Activated naive CD8-positive, alpha-beta T cell (primary cell): ENCODE results near the gene TBX4.

ENCODE experiments used
- H3K27ac Mint-ChIP-seq: one replicate; pipeline ENCODE4 v1.8.0; 2021; ENCODE audit warnings: mixed read lengths
- H3K27me3 Mint-ChIP-seq: one replicate; pipeline ENCODE4 v1.8.0; 2021; ENCODE audit warnings: mixed read lengths
- H3K36me3 Mint-ChIP-seq: one replicate; pipeline ENCODE4 v1.8.0; 2021; ENCODE audit warnings: mixed read lengths
- H3K4me1 Mint-ChIP-seq: one replicate; pipeline ENCODE4 v1.8.0; 2021; ENCODE audit warnings: low read depth, mixed read lengths
- H3K4me3 Mint-ChIP-seq: one replicate; pipeline ENCODE4 v1.8.0; 2021; ENCODE audit warnings: mild to moderate bottlenecking, mixed read lengths
- H3K9me3 Mint-ChIP-seq: one replicate; pipeline ENCODE4 v1.8.0; 2021; ENCODE audit warnings: low read depth, mixed read lengths

TBX4 gene

DNA sequence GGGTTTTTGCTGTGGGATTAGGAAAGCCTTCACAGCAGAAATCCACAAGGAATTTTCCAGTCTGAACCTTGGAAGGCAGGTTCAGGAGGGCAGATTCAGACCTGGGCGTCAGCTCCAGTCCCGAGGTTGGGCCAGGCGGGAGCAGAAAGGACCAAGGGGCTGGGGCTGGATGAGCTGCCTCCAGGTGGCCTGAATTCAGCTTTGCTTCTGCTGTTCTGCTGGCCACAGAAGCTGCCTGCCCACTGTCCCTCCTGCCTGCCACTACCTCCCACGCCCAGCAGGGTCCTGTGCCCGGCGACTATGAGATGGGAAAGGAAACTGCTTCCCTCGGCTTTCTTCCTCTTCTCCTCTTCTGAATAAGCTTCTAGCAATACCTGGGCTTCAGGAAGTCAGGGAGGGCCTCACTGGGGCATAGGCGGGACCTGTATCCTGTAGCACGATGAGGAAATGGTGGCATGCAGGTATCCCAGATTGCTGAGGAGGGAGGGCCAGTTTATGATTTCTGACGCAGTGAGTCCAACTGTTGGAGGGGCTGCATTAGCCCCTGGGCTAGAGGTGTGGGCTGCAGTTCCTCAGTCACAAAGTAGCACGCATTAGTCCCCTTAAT, 18.4 kb downstream of the TBX4 start:
- Mint-ChIP-seq H3K4me3 (no peak overlapping the region), H3K27me3 (peaks cover 5% of the 10 kb centered on the region), H3K27ac (no peak overlapping the region), H3K36me3 (no peaks in the 10 kb centered on the region), H3K4me1 (no peaks in the 10 kb centered on the region), H3K9me3 (no peaks in the 10 kb centered on the region)

DNA sequence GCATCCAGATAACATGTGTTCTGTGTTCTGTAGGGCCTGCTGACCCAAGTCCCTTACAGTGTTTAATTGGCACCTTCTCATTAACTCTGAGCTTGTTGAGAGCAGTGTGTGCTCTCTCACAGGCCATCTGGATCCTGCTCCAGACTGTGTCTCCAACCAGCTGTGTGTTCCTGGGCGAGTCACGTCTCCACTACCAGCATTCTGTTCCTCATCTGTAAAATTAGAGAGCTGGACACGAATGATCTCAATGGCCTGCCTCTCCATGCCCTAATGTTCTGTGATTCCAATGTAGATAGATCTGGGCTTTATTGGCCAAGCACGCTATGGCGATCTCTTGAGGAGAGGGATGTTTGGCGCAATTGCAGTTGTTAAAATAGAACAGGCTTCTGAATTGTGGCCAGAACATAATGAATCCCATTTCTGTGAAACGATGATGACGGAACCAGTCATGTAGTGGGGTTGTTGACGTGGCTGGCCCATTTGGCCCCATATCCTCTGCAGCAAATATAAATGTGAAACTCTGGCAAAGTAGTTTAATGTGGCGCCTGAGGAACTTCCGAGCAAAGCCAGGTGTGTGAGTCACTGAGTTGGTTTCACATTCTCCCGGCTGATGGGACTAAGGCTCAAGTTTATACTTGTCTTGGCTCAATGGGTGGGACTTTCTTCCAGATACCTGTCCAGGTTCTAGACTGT, 22.2 kb downstream of the TBX4 start:
- Mint-ChIP-seq H3K4me3 (no peak overlapping the region), H3K27me3 (peaks cover 6% of the 10 kb centered on the region), H3K4me1 (no peaks in the 10 kb centered on the region), H3K36me3 (no peaks in the 10 kb centered on the region), H3K27ac (no peak overlapping the region), H3K9me3 (no peaks in the 10 kb centered on the region)

DNA sequence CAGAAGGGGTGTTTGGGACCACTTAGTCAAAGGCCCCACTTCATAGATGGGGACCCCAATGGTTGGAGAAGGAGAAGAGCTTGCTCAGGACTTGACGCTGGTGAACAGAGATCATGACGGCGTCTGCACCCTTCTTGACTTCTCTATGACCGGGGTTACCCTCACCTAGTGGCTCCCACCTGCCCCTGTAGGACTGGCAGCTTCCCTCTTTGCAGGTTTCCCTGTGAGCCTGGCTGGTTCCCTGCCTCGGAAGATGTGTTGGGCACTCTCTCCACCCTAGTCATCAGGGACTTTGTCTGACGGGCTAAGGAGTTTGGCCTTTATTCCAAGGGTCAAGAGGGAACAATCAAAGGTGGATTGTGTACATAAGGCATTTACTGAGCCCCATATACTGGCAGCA, 22.7 kb downstream of the TBX4 start:
- H3K36me3 Mint-ChIP-seq: no peaks in the 10 kb centered on the region
- peaks cover 6% of the 10 kb centered on the region for H3K27me3 Mint-ChIP-seq
- no peak overlapping the region for H3K4me3 Mint-ChIP-seq
- H3K9me3 Mint-ChIP-seq: no peaks in the 10 kb centered on the region
- no peak overlapping the region for H3K27ac Mint-ChIP-seq
- H3K4me1 Mint-ChIP-seq: no peaks in the 10 kb centered on the region

DNA sequence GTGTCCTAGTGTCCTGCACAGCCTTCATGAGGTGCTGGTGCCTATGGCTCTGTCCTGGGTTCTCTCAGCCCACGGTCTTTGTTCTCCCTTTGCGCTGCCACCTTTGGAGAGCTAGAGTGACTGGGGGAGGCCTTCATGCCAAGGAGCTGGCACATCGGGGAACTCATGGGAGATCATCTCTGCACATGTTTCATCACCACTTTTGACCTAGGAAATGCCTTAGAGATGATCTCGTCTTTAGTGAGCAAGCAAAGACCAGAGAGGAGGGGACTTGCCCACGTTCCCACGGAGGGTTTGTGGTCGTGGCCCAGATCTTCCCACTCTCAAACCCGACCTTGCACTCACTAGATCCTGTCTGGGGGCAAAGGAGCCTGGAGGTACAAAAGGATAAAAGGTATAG, 23.5 kb downstream of the TBX4 start:
- Mint-ChIP-seq H3K4me1 (no peaks in the 10 kb centered on the region), H3K4me3 (no peak overlapping the region), H3K36me3 (no peaks in the 10 kb centered on the region), H3K27ac (no peak overlapping the region), H3K27me3 (peaks cover 6% of the 10 kb centered on the region), H3K9me3 (no peaks in the 10 kb centered on the region)

DNA sequence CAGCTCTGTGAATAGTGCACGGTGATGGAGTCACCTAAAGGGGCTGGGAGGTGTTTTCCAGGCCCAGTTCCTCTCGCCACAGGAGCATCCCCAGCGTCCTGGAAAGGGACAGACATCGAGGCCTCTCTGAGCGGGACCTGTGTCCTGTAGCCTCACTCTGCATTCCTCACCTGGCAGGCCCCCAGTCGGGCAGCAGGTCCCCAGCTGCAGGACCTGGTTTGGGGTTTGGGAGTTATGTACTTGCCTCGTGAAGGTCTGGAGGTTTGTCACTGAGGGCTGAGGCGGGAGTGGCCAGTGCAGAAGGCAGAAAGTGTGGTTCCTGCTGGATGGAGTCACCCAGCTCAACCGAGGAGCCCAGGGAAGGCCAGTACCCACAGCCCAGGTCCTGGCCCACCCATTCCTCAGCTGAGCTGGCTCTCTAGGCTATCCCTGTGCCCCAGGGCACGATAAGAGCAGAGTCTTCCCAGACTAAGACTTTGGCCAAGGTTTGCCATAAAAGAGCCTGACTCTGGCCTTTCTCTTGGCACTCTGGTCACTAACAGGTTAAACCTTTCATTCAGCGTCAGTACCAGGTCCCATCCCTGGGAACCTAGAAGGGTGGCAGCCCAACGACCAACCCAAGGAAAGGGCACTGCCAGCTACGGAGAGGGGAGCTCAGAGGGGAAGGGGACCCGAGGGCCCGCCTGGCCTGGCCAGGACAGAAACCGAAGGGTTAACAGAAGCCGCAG, 24.4 kb downstream of the TBX4 start:
- no peaks in the 10 kb centered on the region for H3K9me3 Mint-ChIP-seq
- H3K27me3 Mint-ChIP-seq: peaks cover 6% of the 10 kb centered on the region
- no peak overlapping the region for H3K27ac Mint-ChIP-seq

DNA sequence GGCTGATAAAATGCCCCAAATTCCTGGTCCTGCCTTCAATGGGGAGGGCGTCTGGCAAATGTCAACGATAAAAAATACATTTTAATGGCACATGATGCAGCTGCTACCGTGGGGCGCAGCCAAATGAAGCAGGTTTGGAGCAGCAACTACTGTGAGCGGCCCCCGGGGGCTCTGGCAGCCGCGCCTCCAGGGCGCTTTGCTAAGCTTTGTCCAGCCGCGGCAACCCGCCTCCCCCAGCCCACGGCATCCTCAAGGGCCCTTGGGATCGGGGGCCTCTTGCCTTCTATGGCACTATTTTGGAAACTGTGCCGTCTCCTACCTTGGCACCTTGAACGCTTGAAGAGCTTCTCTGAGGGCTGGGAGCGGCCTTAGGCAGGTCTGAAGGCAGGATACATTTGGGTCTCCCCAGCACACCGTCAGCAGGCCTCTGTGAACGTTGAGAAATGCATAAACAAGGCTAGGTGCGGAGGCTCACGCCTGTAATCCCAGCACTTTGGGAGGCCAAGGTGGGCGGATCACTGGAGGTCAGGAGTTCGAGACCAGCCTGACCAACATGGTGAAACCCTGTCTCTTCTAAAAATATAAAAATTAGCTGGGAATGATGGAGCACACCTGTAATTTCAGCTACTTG, 25.1 kb downstream of the TBX4 start:
- Mint-ChIP-seq H3K27me3 (peaks cover 6% of the 10 kb centered on the region), H3K27ac (no peak overlapping the region), H3K9me3 (no peaks in the 10 kb centered on the region), H3K4me3 (no peak overlapping the region), H3K4me1 (no peaks in the 10 kb centered on the region), H3K36me3 (no peaks in the 10 kb centered on the region)

More for the DNA sequence above, 24.4 kb downstream of the TBX4 start:
- H3K4me3 Mint-ChIP-seq: no peak overlapping the region
- H3K36me3 Mint-ChIP-seq: no peaks in the 10 kb centered on the region
- no peaks in the 10 kb centered on the region for H3K4me1 Mint-ChIP-seq

DNA sequence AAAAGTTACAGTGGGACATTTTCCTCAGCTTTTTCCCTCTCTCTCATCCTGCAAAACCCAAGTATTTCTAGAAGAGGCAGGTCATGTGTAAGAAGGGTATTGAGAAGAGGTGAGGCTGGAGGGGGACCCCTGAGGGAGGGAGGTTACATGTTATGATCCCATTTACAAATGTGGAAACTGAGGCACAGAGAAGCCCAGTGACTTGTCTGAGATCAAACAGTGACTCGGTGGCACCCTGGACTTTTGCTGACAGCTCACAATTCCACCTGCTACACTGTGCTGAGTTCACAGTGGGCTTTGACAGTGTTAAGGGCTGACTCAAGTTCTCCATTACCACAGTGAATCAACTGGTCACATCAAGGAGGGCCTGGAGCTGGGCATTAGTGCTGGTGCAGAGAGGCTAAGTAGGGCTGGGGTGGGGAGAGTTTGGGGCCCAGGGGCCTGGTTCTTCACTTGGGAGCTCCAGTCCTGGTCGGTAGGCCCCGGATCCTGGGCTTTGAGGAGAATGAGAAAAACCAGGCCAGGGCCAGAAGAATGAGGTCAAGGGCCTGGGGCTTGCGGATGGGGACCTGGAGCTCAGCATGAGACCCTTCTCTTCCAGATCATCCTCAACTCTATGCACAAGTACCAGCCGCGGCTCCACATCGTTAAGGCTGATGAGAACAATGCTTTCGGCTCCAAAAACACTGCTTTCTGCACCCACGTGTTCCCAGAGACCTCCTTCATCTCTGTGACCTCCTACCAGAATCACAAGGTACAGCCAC, 26.0 kb downstream of the TBX4 start:
- peaks cover 6% of the 10 kb centered on the region for H3K27me3 Mint-ChIP-seq
- H3K4me1 Mint-ChIP-seq: no peaks in the 10 kb centered on the region
- H3K27ac Mint-ChIP-seq: no peak overlapping the region
- H3K9me3 Mint-ChIP-seq: no peaks in the 10 kb centered on the region
- H3K4me3 Mint-ChIP-seq: no peak overlapping the region
- H3K36me3 Mint-ChIP-seq: no peaks in the 10 kb centered on the region

DNA sequence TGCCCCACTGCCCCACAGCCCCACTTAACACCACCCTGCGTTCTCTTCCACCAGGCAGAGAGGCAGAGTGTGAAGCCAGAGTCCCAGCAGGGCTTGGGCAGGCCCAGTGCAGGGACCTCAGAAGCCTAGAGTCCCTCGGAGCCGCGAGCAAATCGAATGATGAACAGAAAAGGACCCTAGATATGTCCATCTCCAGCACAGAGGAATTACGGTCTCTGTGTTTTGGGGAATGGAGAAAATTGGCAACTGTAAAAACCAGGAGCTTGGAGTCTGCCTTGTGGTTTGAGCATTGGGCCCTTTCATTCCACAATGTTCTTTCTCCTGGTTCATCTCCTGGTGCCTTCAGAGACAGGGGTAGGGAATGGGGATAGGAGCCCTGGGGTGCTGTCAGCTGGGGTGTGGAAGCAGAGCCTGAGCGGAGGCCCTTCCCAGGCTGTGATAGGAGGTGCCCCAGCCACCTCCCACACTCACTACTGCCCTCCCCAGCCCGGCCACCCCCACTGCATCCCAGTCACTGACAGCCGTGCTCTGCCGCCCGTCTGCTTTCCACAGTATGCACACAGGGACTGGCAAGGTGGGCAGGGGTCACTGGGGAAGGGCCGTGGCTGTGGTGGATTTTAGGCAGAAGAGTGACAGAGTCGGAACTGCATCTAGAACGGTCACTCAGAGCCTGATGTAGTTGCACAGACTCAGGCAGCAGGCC, 26.7 kb downstream of the TBX4 start:
- Mint-ChIP-seq H3K4me3 (no peak overlapping the region), H3K4me1 (no peaks in the 10 kb centered on the region), H3K36me3 (no peaks in the 10 kb centered on the region), H3K27me3 (peaks cover 6% of the 10 kb centered on the region), H3K27ac (no peak overlapping the region), H3K9me3 (no peaks in the 10 kb centered on the region)

DNA sequence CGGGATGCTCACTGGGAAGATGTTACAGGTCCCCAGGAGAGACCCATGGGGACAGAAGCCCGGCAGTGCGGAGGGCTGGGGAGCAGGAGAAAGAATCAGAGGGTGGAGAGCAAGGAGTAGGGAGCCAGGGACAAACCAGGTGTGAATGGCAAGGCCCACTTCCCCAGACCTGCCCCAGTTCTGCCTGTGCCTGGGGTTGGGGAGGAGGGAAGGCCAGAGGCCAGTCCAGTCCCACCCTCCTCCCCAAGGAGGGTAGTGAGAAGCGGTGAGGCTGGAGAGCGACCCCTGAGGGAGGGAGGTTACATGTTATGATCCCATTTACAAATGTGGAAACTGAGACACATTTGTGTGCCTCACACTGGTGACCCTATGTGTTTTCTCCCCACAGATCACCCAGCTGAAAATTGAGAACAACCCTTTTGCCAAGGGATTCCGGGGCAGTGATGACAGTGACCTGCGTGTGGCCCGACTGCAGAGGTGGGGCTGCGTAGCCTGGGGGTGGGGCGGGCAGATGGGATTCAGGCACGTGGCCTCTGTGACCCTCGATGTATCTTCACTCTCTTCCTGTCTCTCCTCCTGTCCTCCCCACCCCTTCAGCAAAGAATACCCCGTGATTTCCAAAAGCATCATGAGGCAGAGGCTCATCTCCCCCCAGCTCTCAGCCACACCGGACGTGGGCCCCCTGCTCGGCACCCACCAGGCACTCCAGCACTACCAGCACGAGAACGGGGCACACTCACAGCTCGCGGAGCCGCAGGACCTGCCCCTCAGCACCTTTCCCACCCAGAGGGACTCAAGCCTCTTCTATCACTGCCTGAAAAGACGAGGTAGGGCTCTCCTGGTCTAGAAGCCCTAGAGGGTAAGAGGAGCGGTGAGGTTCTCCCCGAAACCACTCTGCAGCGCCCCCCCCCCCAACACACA, 27.5 kb downstream of the TBX4 start:
- H3K9me3 Mint-ChIP-seq: no peaks in the 10 kb centered on the region
- no peaks in the 10 kb centered on the region for H3K36me3 Mint-ChIP-seq
- H3K27me3 Mint-ChIP-seq: peaks cover 6% of the 10 kb centered on the region
- no peaks in the 10 kb centered on the region for H3K4me1 Mint-ChIP-seq
- no peak overlapping the region for H3K4me3 Mint-ChIP-seq
- no peak overlapping the region for H3K27ac Mint-ChIP-seq

DNA sequence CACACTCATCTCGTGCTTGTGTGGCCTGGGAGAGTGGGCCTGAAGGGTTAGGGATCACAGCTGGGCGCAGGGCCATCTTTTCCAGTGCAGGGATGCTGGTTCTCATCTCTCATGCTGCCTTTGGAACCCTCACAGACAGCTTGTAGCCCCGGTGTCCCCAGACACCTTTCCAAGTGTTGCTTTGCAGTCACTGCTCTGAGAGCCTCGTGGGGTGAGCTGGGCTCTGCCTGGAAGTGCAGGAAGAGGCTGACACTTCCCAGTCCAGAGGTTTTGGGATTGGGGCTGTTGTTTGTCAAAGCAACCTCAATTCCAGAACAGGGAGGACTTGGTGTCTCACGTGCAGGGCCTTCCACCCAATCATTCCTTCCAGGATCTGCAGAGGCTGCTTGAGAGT, 28.2 kb downstream of the TBX4 start:
- Mint-ChIP-seq H3K4me3 (no peak overlapping the region), H3K27ac (no peak overlapping the region), H3K36me3 (no peaks in the 10 kb centered on the region), H3K4me1 (no peaks in the 10 kb centered on the region), H3K27me3 (peaks cover 4% of the 10 kb centered on the region), H3K9me3 (no peaks in the 10 kb centered on the region)

DNA sequence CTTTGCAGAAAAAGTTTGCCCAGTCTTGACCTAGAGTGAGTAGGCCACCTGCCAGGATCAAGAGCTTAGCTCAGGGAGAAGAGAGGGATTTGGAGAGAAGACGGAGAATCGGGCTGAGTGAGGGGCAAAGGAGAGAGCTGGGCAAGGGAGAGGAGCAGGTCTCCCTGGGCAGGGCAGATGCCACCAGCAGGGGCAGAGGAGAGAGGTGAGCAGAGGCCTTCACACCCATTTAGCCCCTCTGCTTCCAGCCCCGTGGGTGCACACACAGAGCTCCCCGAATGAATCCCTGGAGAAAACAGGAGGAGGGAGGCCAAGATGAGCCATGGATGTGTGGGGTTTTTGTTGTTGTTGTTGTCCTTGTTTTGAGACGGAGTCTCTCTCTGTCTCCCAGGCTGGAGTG, 29.2 kb downstream of the TBX4 start:
- no peaks in the 10 kb centered on the region for H3K27me3 Mint-ChIP-seq

DNA sequence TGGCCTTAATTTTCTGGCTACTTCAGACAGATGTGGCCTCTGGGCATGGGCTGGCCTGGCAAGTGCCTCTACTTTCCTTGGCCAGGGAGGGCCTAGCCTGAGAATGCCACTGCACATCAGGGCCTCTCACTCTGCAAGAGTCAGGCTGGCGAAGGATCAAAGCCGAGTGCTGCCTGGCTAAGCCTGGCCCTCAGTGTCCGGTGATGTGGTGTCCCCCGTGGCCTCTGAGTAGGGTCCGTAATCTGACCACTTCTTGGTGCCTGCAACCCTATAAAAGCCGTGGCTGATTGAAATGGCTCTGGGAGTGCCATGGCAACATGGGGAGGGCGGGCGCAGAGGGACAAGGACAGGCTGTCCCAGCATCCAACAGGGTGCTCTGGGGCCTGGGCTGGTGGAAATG, 30.2 kb downstream of the TBX4 start:
- H3K36me3 Mint-ChIP-seq: no peaks in the 10 kb centered on the region
- no peaks in the 10 kb centered on the region for H3K9me3 Mint-ChIP-seq
- no peaks in the 10 kb centered on the region for H3K4me1 Mint-ChIP-seq
- H3K4me3 Mint-ChIP-seq: no peak overlapping the region
- no peaks in the 10 kb centered on the region for H3K27me3 Mint-ChIP-seq
- H3K27ac Mint-ChIP-seq: no peak overlapping the region

More for the DNA sequence above, 29.2 kb downstream of the TBX4 start:
- Mint-ChIP-seq H3K4me1 (no peaks in the 10 kb centered on the region), H3K36me3 (no peaks in the 10 kb centered on the region), H3K4me3 (no peak overlapping the region), H3K27ac (no peak overlapping the region), H3K9me3 (no peaks in the 10 kb centered on the region)

DNA sequence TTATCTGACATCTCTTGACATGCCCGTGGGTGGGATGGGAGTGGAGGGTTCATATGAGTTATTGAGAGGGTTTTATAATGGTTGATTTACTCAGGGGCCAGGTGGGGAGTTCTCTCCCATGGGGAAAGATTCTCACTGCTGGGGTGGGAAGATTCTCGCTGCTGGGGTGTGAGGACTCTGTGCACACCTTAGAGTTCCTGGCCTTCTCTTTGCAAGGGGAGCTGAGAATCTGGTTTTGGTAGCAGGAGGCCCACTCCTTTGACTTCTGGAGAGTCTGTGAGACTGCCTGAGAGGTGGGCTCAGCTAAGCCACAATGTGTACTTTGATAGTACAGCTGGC, 31.5 kb downstream of the TBX4 start:
- no peak overlapping the region for H3K4me3 Mint-ChIP-seq

More for the DNA sequence above, 31.5 kb downstream of the TBX4 start:
- Mint-ChIP-seq H3K9me3 (no peaks in the 10 kb centered on the region), H3K27me3 (no peaks in the 10 kb centered on the region), H3K4me1 (no peaks in the 10 kb centered on the region), H3K36me3 (no peaks in the 10 kb centered on the region), H3K27ac (no peak overlapping the region)
